ENCODE data around the gene ABHD6. TPM values are rescaled to one million over a fixed set of nuclear protein-coding genes. Genes with fewer than 3 reads are reported as not detected.

The ABHD6 gene
- total RNA-seq, 2 experiments from 2014 or later, result 3.3 to 3.7 TPM

GRCh38 chr3:58207954-58208353 is 29.6 kb upstream of the ABHD6 start:
- Mint-ChIP-seq H3K9me3 (no peaks in the 10 kb centered on the region), H3K36me3 (ENCODE audit: low read depth) (peaks cover 1% of the 10 kb centered on the region), H3K4me1 (ENCODE audit: low read depth) (peaks cover 14% of the 10 kb centered on the region), H3K27ac (no peak overlapping the region), H3K27me3 (peaks cover 11% of the 10 kb centered on the region), H3K4me3 (no peak overlapping the region)
- no peak for DNase-seq
- POLR2A ChIA-PET, result no interaction called here
- intact Hi-C loops (cut with micrococcal nuclease), result no loop called here
- CTCF ChIA-PET, result interaction anchor here (0.6 to 2.0 kb wide), 4 partner anchors 9 to 92 kb away, joined by 3 to 7 read pairs (median 3); no protein-coding TSS in a partner anchor
- ATAC-seq, result no peak
- TF ChIP-seq, protein P1, sequence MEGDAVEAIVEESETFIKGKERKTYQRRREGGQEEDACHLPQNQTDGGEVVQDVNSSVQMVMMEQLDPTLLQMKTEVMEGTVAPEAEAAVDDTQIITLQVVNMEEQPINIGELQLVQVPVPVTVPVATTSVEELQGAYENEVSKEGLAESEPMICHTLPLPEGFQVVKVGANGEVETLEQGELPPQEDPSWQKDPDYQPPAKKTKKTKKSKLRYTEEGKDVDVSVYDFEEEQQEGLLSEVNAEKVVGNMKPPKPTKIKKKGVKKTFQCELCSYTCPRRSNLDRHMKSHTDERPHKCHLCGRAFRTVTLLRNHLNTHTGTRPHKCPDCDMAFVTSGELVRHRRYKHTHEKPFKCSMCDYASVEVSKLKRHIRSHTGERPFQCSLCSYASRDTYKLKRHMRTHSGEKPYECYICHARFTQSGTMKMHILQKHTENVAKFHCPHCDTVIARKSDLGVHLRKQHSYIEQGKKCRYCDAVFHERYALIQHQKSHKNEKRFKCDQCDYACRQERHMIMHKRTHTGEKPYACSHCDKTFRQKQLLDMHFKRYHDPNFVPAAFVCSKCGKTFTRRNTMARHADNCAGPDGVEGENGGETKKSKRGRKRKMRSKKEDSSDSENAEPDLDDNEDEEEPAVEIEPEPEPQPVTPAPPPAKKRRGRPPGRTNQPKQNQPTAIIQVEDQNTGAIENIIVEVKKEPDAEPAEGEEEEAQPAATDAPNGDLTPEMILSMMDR (IDR thresholded peaks at IDR 0.05), result no peak

DNA sequence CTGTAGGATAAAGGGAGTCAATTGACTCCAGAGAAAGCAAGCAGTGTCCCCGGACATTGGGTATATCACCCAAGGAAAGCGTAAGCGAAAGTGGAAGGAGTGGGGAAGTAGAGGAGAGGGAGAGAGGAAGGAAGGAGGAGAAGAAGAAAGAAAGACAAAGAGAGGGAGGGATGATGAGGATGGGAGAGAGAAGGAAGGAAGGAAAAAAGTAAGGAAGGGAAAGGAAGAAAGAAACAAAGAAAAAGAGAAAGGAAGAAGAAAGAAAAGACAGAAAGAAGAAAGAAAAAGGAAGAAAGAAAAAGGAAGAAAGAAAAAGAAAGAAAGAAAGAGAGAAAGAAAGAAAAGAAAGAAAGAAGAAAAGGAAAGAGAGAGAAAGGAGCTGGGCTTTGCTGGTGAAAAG is 27.7 kb upstream of the ABHD6 start:
- ChIA-PET POLR2A (interaction anchor here (0.9 to 1.6 kb wide), 2 partner anchors 9 to 86 kb away, joined by 3 read pairs; no protein-coding TSS in a partner anchor), CTCF (no interaction called here)
- DNase-seq, result no peak
- ATAC-seq, result no peak
- Mint-ChIP-seq H3K9me3 (no peaks in the 10 kb centered on the region), H3K27ac (no peak overlapping the region), H3K4me1 (ENCODE audit: low read depth) (peaks cover 25% of the 10 kb centered on the region), H3K36me3 (ENCODE audit: low read depth) (no peaks in the 10 kb centered on the region), H3K4me3 (no peak overlapping the region), H3K27me3 (peaks cover 8% of the 10 kb centered on the region)
- TF ChIP-seq, protein P1 (IDR thresholded peaks at IDR 0.05), result peak; percentile 32
- intact Hi-C loops (cut with micrococcal nuclease), result no loop called here

DNA sequence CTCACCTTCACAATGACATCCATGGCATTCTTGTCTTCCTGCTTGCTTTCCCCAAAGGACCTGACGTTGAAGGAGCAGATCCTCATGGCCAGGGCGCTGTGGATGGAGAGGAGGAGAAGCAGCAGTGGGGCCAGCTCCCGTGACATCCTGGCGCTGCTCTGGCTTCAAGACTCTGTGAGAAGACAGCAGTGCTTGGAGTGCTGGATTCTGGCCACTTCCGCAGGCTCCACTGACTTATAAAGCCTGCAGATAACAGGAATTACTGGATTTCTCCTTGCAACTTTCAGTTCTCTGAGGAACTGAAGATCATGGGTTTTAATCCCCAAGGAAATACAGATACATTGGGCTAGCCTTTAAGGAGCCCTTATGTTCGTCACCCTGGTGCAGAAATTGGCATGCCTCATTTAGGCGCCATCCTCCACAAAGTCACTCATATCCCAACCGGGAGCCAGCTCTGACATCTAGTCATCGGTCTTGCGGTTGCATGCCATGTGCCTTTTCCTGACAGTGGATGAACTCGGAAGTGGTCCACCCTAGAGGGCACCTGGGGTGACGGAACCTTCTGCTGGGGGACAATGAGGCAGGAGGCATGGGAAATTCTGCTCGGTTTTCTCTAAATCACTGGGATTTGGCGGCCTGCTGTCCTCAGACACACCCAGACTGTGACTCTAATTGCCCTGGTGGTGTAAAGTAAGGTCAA is 26.7 kb upstream of the ABHD6 start, which contains the start of gene DNASE1L3:
DNASE1L3 (minus strand) TSS at position 212 of the 700 bp plus-strand sequence; CDS start at position 146, 66 bp downstream.
- DNase-seq, result no peak
- intact Hi-C loops (cut with micrococcal nuclease), result no loop called here
- Mint-ChIP-seq H3K9me3 (no peaks in the 10 kb centered on the region), H3K36me3 (ENCODE audit: low read depth) (no peaks in the 10 kb centered on the region), H3K4me1 (ENCODE audit: low read depth) (peaks cover 34% of the 10 kb centered on the region), H3K4me3 (no peak within 1 kb of the TSS), H3K27ac (no peak within 1 kb of the TSS), H3K27me3 (peaks cover 10% of the 10 kb centered on the region)
- POLR2A ChIA-PET, result interaction anchor here (0.9 to 1.6 kb wide), 2 partner anchors 10 to 85 kb away, joined by 3 read pairs; no protein-coding TSS in a partner anchor
- ATAC-seq, result no peak
- TF ChIP-seq, protein P1 (IDR thresholded peaks at IDR 0.05), result no peak
- CTCF ChIA-PET, result interaction anchor here (9.8 kb wide), 1 partner anchor 26 kb away, joined by 264 read pairs; no protein-coding TSS in a partner anchor

DNA sequence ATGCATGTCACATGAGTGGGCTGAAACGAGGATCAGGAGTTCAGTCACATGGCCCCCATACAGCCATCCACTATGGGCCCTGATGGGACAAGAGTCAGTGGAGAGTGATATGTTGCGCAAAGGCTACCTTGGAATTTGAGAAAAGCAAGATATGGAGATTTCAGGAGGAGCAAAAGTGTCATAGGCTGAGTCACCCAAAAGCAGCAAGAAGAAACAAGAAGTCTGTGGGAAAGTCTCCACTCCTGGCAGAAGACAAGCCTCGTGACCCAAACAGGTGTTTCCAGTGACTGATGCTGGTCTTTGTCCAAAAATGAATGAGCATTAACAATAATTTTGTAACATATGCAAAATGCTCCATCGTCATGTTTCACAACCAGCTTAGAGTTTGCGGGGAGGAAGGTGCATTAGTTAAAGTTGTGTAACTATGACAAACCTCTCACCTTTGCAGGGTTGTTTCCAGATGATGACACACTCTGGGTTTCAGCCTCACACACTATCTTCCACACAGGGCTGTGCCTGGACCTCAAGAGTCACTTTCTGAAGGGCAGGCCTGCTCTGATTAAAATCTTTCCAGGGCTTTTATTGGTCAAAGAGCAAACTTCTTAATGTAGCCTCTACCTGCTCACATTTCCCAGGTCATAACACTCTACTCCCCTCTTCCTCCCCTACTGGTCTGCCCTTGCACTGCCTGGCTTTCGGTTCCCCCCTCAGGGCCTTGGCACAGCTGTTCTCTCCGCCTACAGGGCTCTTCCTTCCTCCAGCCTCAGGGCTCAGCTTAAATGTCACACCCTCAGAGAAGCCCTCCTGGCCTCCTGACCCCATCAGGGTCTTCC is 22.9 kb upstream of the ABHD6 start:
- POLR2A ChIA-PET, result interaction anchor here (1.4 kb wide), 1 partner anchor 9 kb away, joined by 4 read pairs; no protein-coding TSS in a partner anchor
- Mint-ChIP-seq H3K9me3 (no peaks in the 10 kb centered on the region), H3K4me1 (ENCODE audit: low read depth) (peaks cover 38% of the 10 kb centered on the region), H3K36me3 (ENCODE audit: low read depth) (no peaks in the 10 kb centered on the region), H3K4me3 (peak overlapping the region; percentile 19), H3K27ac (peak overlapping the region; percentile 77), H3K27me3 (peaks cover 7% of the 10 kb centered on the region)
- ATAC-seq (peak; percentile 90), DNase-seq (peak; percentile 80)
- CTCF ChIA-PET, result interaction anchor here (0.7 to 9.8 kb wide), 10 partner anchors 8 to 207 kb away, joined by 3 to 264 read pairs (median 4); partner anchors contain the start of genes ABHD6, FLNB, HTD2 and RPP14
- intact Hi-C loops (cut with micrococcal nuclease), result loop anchor here (5.0 kb wide), 1 partner anchor 37 kb away; no protein-coding TSS in a partner anchor
- TF ChIP-seq, protein P1 (IDR thresholded peaks at IDR 0.05), result no peak
